ACC112 (cell line): ENCODE data around the gene RUVBL2.
"Not testable (repeated sequence)": the region's sequence is repeated elsewhere in the genome, so short reads cannot be mapped to it uniquely, and the experiment has no call there.

ENCODE experiments used
- H2AFZ ChIP-seq: fragments of 200-600 bp; sonication (generic); one replicate; pipeline ENCODE4 v1.6.0; 2017; ENCODE audit warnings: antibody characterized with exemption, low read length; ENCODE audit not compliant: unreplicated experiment
- H3K27ac ChIP-seq: fragments of 200-600 bp; sonication (generic); 2 replicates; pipeline ENCODE4 v1.5.1; 2014; ENCODE audit warnings: low read depth, mild to moderate bottlenecking, antibody characterized with exemption, low read length, moderate library complexity
- H3K27me3 ChIP-seq: fragments of 200-600 bp; sonication (generic); 2 replicates; pipeline ENCODE4 v1.6.1; 2014; ENCODE audit warnings: mild to moderate bottlenecking, antibody characterized with exemption, low read length, moderate library complexity, mixed read lengths; ENCODE audit not compliant: insufficient read depth
- H3K36me3 ChIP-seq: fragments of 200-600 bp; sonication (generic); 2 replicates; pipeline ENCODE4 v1.6.1; 2016; ENCODE audit warnings: mild to moderate bottlenecking, antibody characterized with exemption, low read length, moderate library complexity, mixed read lengths; ENCODE audit not compliant: insufficient read depth
- H3K4me1 ChIP-seq: fragments of 200-600 bp; sonication (generic); one replicate; pipeline ENCODE4 v1.6.1; 2016; ENCODE audit warnings: low read length, mixed read lengths; ENCODE audit not compliant: insufficient read depth, unreplicated experiment, control insufficient read depth
- H3K4me3 ChIP-seq: fragments of 200-600 bp; sonication (generic); 2 replicates; pipeline ENCODE4 v1.5.1; 2014; ENCODE audit warnings: mild to moderate bottlenecking, low read depth, low read length
- H3K79me2 ChIP-seq: fragments of 200-600 bp; sonication (generic); one replicate; pipeline ENCODE4 v1.6.0; 2016; ENCODE audit warnings: low read length; ENCODE audit not compliant: control insufficient read depth, unreplicated experiment, insufficient read depth

The RUVBL2 gene

DNA sequence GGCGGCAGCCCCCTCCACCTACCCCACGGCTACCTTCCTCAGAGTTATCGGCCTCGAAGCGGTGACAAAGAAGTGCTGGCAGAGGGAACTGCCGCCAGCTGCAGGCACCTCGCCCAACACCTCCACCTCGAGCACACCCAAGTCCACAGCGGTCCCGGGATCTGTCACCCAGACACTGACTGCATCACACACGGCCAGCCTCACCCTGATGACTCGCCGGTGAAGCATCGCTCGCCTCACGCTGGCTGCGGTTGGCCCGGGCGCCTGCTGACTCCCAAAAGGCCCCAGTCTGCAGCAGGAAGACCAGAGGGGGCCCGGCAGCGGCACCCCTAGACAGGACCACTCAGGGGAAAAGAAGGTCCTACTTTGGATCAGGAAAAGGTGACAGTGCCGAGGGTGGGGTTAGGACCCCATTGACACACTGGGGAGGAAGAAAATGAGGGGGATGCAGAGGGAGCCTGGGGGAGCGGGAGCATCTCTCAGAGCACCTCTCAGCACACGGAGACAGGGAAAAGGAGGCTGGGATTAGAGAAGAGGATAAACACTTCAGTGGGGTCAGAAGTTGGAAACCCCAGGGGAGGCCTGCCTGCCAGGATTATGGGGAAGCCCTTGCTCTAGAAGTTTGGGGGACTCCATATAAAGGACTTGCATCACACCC is 56.8 kb downstream of the RUVBL2 start:
- H3K4me1 ChIP-seq, H3K27me3 ChIP-seq, H3K36me3 ChIP-seq, H2AFZ ChIP-seq, H3K79me2 ChIP-seq, H3K27ac ChIP-seq, H3K4me3 ChIP-seq: not testable (repeated sequence)

GRCh38 chr19:49056101-49056901 is 62.6 kb downstream of the RUVBL2 start:
- Histone ChIP-seq H3K4me1 (no peaks in the 10 kb centered on the region), H3K79me2 (no peaks in the 10 kb centered on the region), H3K27me3 (no peaks in the 10 kb centered on the region), H3K27ac (no peak overlapping the region), H3K4me3 (peak overlapping the region; percentile 86), H3K36me3 (no peaks in the 10 kb centered on the region), H2AFZ (peak overlapping the region; percentile 80)

DNA sequence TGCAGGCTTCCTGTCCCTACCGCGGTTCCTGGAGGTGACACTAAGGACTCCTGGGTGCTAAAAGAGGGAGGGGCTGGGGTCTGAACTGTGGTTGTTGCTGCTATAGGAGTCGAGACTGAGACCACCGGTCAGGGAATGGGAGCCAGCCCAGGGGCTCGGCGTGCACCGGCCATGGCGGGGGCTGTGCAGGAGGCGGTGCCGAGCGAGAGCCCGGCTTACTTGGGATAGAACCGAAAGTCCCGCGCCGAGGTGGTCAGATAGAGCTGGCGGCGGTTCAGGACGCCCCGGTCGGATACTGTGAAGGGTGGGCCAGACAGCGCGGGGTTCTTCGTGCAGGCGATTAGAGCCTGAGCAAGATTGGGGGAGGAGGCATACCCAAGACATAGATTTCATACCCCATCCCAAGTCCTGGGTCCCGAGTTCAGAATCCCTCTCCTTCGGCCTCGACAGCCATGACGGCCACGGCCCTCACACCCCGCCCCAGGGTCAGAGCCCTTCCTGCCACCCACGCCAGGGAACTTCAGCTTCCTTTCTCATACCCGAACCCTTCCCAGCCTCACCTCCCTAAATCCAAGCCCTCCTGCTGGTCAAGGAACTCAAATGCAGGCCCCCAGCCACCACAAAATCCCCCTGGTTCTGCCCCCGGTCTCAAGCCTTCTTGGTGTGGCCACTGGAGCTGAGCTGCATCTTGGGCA is 63.4 kb downstream of the RUVBL2 start:
- Histone ChIP-seq H3K27ac (0 out of 2 replicates have a peak overlapping the region, but pooled peaks have one; percentile 13), H2AFZ (peak overlapping the region; percentile 80), H3K4me3 (peak overlapping the region; percentile 86)
- not testable (repeated sequence) for H3K4me1 ChIP-seq, H3K79me2 ChIP-seq, H3K36me3 ChIP-seq, H3K27me3 ChIP-seq

- Histone ChIP-seq H3K4me3 (peak within 1 kb of the TSS; percentile 86), H3K27me3 (no peaks in the 10 kb centered on the region), H3K79me2 (no peaks in the 10 kb centered on the region), H3K36me3 (no peaks in the 10 kb centered on the region), H3K27ac (0 out of 2 replicates have a peak within 1 kb of the TSS, but pooled peaks have one; percentile 13), H3K4me1 (no peaks in the 10 kb centered on the region), H2AFZ (peak within 1 kb of the TSS; percentile 80)
Measured at GRCh38 chr19:49057636-49058234, 64.0 kb downstream of the RUVBL2 start, which contains the start of gene CGB7. CGB7 (minus strand) TSS chr19:49057749; CDS start chr19:49055375, 2,374 bp downstream.

GRCh38 chr19:49058562-49058961 is 64.9 kb downstream of the RUVBL2 start:
- no peaks in the 10 kb centered on the region for H3K4me1 ChIP-seq
- no peak overlapping the region for H3K4me3 ChIP-seq
- H3K27me3 ChIP-seq, result no peaks in the 10 kb centered on the region
- H3K27ac ChIP-seq, result no peak overlapping the region
- H2AFZ ChIP-seq, result no peak overlapping the region
- no peaks in the 10 kb centered on the region for H3K79me2 ChIP-seq
- no peaks in the 10 kb centered on the region for H3K36me3 ChIP-seq

DNA sequence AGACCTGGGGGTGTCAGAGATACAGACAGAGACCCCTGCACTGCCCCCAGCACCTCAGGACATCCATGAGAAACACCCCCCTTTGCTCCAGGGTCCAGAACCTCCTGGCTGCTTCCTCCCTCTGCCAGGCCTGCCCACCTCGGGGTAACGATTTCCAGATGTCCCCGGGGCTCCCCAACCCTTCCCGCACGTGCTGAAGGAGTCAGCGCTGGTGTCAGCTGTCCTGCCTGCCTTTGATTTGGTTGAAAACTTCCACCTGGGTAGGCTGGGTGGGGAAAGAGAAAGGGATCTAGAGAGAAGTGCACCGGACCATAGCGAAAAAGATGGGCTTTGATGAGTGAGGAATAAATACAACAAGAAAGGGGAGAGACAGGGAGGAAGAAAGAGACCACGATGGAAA is 65.4 kb downstream of the RUVBL2 start:
- Histone ChIP-seq H2AFZ (no peak overlapping the region), H3K27me3 (no peaks in the 10 kb centered on the region), H3K27ac (no peak overlapping the region), H3K79me2 (no peaks in the 10 kb centered on the region), H3K4me3 (no peak overlapping the region), H3K36me3 (no peaks in the 10 kb centered on the region), H3K4me1 (no peaks in the 10 kb centered on the region)

- H3K27ac ChIP-seq, result no peak overlapping the region
- no peaks in the 10 kb centered on the region for H3K4me1 ChIP-seq
- no peak overlapping the region for H2AFZ ChIP-seq
- no peaks in the 10 kb centered on the region for H3K79me2 ChIP-seq
- 0 out of 2 replicates have a peak, but pooled peaks cover 3% of the 10 kb centered on the region for H3K27me3 ChIP-seq
- H3K4me3 ChIP-seq, result no peak overlapping the region
- no peaks in the 10 kb centered on the region for H3K36me3 ChIP-seq
Measured at GRCh38 chr19:49061000-49061399, 67.3 kb downstream of the RUVBL2 start.

- Histone ChIP-seq H3K36me3 (no peaks in the 10 kb centered on the region), H3K4me3 (no peak overlapping the region), H2AFZ (no peak overlapping the region), H3K4me1 (no peaks in the 10 kb centered on the region), H3K27ac (no peak overlapping the region), H3K27me3 (0 out of 2 replicates have a peak, but pooled peaks cover 3% of the 10 kb centered on the region), H3K79me2 (no peaks in the 10 kb centered on the region)
Measured at GRCh38 chr19:49061445-49061844, 67.8 kb downstream of the RUVBL2 start.

DNA sequence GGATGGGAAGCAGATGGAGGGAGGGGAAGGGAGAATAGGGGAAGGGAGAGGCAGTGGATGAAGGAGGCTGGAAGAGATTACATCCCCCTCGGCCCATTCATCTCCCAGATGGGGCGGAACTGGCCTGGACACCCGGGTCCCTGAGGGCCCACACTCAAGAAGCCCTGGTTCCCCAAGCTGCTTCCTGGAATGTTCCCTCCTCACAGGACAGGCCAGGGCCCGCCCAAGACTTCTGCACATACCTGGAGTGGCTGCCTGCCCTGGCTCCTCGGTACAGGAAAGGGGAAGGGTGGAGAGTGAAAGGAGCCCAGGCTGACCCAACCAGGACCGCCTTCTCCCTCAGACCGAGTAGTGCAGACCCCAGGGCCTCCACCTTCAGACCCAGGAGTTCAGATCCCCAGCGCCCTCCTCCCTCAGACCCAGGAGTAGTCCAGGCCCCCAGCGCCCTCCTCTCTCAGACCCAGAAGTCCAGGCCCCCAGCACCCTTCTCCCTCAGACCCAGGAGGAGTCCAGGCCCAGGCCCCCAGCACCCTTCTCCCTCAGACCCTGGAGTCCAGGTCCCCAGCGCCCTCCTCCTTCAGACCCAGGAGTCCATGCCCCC is 70.4 kb downstream of the RUVBL2 start:
- H2AFZ ChIP-seq, result no peak overlapping the region
- no peaks in the 10 kb centered on the region for H3K79me2 ChIP-seq
- no peaks in the 10 kb centered on the region for H3K4me1 ChIP-seq
- H3K36me3 ChIP-seq, result no peaks in the 10 kb centered on the region
- H3K27me3 ChIP-seq, result 0 out of 2 replicates have a peak, but pooled peaks cover 3% of the 10 kb centered on the region
- H3K27ac ChIP-seq, result no peak overlapping the region
- no peak overlapping the region for H3K4me3 ChIP-seq
